ENCODE results near the gene MYDGF.

DNA sequence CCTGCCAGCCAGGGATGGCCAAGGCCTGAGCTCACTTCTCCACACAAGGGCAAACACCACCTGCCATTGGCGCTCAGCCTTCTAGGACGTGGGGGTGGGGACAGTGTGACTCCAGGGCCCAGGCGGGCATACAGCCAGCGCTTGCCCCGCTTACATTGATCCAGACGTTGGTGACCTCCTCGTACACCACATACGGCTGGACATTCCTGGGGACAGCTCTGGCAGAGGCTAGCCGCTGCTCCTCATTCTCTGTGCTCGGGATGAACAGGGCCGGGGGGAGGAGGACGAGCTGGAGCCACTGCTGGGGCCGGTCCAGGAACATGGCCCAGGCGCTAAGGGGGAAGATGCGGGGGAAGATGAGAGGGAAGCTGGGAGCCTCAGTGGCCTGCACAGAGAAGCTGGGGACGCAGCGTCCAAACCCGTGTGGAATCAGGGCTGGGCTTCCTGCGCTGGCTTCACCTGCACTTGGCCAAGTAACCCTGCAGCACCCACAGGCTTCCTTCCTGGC lies 25.1 kb upstream of the MYDGF start:
- TF ChIP-seq, protein P1, sequence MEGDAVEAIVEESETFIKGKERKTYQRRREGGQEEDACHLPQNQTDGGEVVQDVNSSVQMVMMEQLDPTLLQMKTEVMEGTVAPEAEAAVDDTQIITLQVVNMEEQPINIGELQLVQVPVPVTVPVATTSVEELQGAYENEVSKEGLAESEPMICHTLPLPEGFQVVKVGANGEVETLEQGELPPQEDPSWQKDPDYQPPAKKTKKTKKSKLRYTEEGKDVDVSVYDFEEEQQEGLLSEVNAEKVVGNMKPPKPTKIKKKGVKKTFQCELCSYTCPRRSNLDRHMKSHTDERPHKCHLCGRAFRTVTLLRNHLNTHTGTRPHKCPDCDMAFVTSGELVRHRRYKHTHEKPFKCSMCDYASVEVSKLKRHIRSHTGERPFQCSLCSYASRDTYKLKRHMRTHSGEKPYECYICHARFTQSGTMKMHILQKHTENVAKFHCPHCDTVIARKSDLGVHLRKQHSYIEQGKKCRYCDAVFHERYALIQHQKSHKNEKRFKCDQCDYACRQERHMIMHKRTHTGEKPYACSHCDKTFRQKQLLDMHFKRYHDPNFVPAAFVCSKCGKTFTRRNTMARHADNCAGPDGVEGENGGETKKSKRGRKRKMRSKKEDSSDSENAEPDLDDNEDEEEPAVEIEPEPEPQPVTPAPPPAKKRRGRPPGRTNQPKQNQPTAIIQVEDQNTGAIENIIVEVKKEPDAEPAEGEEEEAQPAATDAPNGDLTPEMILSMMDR (IDR thresholded peaks at IDR 0.05) = no peak
- TF ChIP-seq ZFX (IDR thresholded peaks at IDR 0.05; ENCODE audit: borderline replicate concordance) = no peak

All from 22Rv1 (cell line).